ENCODE measurements around the gene KLF11.

Gene KLF11
- 9.1 to 39.4 (median 19.5) reads per million in 18 experiments for total RNA-seq

DNA sequence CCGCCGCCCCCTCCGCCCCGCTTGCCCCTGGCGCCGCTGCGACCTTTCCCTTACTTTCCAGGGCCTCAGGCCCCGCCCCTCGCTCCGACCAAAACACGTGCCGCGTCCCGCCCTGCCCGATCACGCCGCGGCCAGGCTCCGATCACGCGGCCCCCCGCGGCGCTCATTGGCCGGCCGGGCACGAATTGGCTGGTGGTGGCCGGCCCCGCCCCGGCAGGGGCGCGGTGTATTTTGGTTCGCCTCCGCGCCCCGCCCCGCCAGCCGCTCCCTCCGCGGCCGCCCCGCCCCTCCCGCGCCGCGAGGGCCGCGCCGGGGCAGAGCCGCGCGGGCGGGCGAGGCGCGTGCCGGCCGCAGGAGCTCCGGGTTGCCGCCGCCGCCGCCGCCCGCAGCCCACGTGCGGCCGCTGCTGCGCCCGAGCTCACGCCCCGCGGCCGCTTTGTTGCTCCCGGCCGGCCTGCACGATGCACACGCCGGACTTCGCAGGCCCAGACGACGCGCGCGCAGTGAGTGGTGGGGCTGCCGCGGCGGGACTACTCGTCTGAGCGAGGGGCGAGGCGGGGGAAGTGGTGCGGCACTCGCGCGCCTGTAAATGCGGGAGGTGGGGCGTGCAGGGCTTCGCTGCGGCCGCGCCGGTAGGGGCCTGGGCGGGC is at the start of gene KLF11:
Gene KLF11 (plus strand): TSS at position 295 of the 650 bp plus-strand sequence. CDS start 167 bp downstream, at position 462.
- DNase-seq, result peak; percentile 94

GRCh38 chr2:9994462-9994861 is 48.9 kb upstream of the KLF11 start:
- no peak for DNase-seq

- no peak for DNase-seq
These were observed 48.3 kb upstream of the KLF11 start for GRCh38 chr2:9995059-9995458.

GRCh38 chr2:9996321-9996720 is 47.0 kb upstream of the KLF11 start:
- DNase-seq, result no peak

GRCh38 chr2:9997936-9998335 is 45.4 kb upstream of the KLF11 start:
- DNase-seq, result no peak

GRCh38 chr2:9998916-9999654 is 44.3 kb upstream of the KLF11 start:
- DNase-seq, result no peak

DNA sequence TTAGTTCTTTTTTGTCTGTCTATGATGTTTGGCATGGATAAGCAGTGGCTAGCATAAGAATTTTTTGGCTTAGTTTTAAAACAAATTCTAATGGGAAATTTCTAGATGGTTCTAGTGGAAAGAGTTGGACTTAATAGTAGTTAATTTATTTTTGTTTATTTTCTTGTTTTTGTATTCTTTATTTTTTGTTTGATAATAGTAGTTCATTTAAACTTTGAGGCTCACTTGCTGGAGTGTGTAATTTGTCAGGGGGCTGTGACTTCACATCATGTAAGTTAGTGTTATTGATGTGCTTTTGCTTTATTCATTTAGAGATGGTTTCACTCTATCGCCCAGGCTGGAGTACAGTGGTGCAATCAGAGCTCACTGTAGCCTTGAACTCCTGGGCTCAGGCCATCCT is 43.7 kb upstream of the KLF11 start:
- no peak for DNase-seq

GRCh38 chr2:10000541-10000940 is 42.8 kb upstream of the KLF11 start:
- DNase-seq, result no peak

DNA sequence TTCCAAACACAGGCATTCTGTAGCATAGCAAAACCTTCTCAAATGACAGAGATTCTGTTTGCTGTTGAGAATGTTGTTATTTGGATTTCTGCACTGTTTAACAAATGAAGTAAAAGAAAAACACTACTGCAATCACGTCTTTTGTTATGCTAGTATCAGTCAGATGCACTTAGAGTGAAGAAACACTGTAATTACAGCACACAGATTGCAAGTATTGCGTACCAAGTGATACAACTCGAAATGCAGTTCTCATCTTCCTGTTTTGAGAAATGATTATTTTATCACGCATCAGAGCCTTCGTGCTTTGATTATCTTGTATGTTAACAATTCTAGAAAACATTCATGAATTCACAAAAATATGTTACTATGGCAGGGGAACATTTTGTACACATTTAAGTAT is 41.8 kb upstream of the KLF11 start:
- DNase-seq, result peak; percentile 72 to 92

GRCh38 chr2:10002109-10002508 is 41.2 kb upstream of the KLF11 start:
- peak; percentile 18 to 38 for DNase-seq

DNA sequence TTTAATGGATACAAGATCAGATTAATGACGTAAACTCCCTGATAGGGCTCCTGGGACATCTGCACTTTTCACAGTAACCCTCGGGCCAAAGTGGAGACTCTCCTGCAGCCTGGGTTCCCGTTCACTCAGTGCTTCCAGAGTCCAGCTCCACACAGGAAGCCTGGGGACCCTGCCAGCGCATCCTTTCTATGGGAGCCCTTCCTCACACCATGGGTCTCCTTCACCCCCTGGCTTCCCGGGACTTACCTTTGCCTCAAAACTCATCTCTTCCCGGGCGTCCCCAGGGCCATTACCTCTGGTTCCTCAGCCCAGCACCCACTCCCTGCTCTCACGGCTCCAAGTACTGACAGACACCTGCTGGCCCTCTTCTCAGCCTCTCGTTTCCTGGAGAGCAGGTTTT is 40.7 kb upstream of the KLF11 start:
- no peak for DNase-seq

DNA sequence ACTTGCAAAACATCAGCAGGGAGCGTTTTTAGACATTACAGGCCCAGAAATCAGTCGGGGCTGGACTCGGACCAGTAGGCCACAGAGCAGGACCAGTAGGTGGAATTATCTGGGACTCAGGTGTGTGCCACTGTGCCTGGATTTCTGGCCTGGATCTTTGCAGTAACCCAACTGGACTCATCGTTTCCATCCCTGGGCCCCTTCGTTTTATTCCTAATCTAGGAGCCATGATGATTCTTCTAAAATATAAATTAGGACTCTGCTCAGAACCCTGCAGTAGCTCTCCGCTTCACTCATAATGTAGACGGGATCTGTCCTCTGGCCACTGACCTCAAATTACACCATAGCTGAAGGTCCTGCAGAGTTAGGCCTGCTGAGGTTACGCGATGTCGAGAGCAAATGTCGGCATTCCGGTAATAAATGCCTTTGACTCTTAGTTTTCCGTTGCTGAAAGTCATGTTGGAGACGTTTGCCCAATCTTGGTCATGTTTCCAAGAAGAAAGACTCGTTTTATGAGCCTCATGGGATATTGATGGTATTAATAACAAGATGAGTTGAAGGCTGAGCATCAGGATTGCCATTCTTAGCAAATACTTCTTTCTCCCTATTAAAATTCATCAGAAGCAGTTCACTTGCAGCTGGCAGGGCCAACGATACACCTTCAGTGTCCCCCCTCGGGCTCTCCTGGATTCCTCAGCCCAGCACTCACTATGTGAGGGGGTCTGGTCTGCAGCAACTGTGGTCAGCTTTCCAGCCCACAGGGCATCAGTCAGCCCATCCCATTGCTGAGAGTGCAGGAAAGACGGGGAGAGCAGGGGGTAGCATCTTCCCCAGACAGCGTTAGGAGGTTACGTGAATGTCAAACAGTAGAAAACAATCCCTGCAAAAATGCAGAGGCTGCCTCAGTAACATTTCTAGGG is 39.9 kb upstream of the KLF11 start:
- DNase-seq, result no peak

DNA sequence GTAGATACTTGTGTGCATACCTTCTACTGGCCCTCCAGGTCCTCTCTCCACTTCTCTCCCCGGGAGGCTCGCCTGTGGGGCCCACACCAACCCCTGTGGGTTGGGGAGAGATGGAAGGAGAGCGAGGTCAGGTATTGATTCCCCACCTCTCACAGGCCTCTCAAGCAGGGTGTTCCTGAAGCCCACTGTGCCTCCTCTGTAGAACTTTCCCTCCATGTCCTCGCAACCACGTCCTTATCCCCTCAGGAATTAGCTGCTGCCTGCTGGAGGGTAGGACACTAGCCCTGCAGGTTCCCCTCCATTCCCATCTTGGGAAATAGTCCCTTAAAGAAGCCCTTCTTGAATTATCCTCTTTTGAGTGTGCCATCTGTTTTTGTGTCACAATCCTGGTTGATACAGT is 38.9 kb upstream of the KLF11 start:
- DNase-seq, result no peak

- DNase-seq, result no peak
These were observed 38.5 kb upstream of the KLF11 start for GRCh38 chr2:10004836-10005235.

DNA sequence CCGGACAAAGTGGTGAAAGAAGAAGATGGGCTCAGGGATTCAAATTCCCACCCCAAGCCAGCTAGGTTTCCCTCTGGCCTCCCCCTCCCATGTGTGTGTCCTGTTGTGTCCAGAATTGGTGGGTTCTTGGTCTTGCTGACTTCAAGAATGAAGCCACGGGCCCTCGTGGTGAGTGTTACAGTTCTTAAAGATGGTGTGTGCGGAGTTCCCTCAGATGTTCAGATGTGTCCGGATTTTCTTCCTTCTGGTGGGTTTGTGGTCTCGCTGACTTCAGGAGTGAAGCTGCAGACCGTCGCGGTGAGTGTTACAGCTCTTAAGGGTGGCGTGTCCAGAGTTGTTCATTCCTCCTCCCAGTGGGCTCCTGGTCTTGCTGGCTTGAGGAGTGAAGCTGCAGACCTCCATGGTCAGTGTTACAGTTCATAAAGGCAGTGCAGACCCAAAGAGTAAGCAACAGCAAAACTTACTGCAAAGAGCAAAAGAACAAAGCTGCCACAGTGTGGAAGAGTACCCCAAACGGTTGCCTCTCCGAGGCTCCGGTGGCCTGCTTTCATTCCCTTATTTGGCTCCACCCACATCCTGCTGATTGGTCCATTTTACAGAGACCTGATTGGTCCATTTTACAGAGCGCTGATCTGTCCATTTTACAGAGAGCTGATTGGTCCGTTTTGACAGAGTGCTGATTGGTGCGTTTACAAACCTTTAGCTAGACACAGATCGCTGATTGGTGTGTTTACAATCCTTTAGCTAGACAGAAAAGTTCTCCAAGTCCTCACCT is 37.7 kb upstream of the KLF11 start:
- DNase-seq, result no peak

DNA sequence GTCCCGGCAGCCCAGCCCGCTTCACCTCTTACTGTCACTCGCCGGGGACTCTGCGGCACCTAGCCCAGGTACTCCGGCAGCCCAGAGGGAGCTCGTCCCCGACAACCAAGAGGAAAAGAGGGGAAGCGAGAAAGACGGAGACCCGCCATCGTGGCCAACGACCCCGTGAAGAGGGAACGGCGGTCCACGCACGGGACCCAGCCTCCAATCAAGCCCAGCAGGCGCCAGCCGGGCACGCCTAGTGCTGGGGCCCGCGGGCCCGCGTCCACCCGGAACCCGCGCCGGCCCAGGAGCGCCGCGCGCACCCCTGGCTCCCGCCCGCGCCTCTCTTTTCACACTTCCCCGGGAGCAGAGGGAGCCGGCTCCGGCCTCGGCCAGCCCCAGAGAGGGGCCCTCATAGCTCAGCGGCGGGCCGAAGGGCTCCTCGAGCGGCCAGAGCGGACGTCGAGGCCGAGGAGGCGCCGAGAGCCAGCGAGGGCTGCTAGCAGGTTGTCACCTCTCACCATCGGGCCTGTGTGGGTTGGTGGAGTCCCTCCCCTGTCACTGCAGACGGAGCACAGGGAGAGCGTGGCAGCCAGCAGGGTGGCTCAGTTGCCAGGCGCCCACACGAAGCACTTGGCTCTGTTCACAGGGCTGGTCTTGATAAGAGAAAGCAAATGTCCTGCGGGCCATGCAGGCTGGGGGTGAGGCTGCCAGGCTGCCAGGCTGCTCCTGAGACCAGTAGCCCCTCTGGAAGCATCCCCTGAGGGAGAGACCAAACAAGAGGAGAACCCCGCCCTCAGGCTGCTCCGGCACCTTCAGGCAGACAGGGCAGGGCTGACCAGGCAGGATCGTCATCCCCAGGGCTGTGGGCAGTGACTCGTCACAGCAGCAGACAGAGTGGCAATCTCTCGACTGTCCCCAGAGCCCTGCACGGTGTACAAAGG is 36.9 kb upstream of the KLF11 start:
- peak in 1 of 2 donors; percentile 42 for DNase-seq

DNA sequence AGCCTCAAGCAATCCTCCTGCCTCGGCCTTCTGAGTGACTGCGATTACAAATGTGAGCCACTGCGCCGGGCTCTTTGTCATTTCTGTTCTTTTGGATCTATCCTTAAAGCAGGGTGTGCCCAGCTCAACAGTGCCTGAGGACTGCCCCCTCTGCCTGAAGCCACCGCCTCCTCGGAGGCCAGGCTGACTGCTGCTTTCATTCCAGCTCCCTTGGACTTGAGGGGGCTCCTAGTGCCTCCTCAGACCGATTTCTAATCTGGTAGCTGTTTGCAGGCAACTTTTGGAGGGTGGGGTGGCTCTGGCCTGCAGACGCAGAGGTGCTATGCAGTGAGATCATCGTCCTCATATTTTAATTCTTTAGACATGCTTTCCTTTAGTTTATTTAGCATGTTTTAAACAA is 35.9 kb upstream of the KLF11 start:
- no peak for DNase-seq

DNA sequence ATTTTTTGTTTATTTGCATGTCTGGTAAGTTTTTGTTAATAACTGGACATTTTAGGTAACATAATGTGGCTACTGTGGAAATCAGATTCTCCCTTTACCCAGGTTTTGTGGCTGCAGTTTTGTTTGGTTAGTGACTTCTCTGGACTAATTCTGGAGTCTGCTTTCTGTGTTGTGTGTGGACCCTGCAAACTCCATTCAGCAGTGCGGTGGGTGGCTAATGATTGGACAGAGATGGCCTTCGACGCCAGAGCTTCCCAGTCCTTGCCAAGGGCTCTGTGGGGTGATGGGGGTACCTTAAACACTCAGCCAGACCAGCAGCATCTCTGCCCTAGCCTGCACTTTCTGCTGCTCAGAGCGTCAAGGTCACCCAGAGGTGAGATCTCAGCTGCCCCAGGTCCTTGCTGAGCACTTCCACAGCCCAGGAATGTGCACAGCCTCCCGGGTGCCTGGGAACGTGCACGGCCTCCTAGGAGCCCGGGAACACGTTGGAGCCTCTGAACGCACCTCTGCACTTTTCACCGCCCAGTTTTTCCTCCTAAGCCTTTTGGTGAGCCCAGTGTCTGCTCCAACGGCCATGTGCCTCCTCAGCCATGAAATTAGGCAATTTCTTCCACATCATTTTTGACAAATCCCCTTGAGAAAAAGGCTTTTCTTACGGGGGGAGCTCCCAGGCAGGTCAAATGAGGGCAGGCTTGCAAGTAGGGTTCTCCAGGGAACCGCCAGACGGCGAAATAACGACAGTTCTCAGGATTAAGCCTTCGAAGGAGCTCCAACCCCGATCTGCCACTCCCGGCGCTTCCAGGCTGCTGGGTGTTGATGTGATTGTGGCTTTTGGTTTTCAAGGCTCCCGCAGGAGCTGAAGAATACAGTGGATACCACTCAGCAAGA is 35.2 kb upstream of the KLF11 start:
- DNase-seq, result no peak

DNA sequence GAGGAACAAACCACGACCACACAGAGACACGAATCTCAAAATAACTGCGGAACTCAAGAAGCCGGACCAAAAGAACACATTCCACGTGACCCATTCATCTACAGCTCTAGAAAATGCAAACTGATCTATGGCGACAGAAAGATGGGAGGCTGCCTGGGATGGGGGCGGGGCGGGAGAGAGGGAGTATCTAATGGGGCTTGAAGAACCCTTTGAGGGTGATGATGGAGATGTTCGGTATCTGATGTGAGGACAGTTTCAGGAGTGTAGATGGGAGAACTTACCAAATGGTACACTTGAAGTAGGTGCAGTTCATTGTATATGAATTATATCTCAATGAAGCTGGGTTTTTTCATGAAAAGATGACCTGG is 34.6 kb upstream of the KLF11 start:
- DNase-seq, result no peak

- DNase-seq, result no peak
These were observed 34.0 kb upstream of the KLF11 start for GRCh38 chr2:10009271-10009810.
